ENCODE results near the gene TENM4. TPM values are rescaled to one million over a fixed set of nuclear protein-coding genes. Genes with fewer than 3 reads are reported as not detected.

TENM4 gene
- total and polyA plus RNA-seq, 2 of the 13 experiments (the other 11 are each of a cell fraction or from before 2014, with no cell fraction given): not detected

GRCh38 chr11:79265756-79266322, 175.0 kb downstream of the TENM4 start (continued):
- no peak for TF ChIP-seq ZSCAN25 (CRISPR knock-in tag; IDR thresholded peaks at IDR 0.05)

DNA sequence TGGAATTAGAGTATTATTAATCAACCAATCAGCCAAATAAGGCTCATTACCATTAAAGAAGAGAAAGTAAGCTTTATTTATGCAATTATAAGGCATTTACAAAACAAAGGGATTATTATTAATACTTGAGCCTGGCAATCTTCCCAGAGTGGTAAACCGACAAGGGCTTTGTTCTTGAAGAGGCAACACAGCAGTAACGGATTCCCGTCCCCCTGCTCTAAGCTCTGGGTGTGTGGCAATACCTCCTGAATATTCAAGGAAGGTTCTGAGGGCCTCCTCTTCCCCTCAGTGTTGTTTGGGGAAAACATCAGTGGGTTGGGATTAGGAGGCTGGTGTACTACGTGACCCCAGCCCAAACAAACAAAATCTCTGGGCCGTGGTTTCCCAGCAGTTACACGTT, 176.5 kb downstream of the TENM4 start:
- Histone ChIP-seq H3K9ac (ENCODE audit: insufficient read depth, low read depth, low read length) (no peak overlapping the region), H2AFZ (ENCODE audit: low read length) (no peak overlapping the region), H3K4me1 (ENCODE audit: insufficient read depth, low read length) (no peaks in the 10 kb centered on the region), H3K27me3 (ENCODE audit: control insufficient read depth in 1 of 2, insufficient read depth in 2 of 2, low read length in 2 of 2) (peaks cover 0 to 11% of the 10 kb centered on the region in 2 experiments; a peak in 2 of 5 replicates), H3K36me3 (replicated peaks in 1 of 2; ENCODE audit: control insufficient read depth in 1 of 2, insufficient read depth in 2 of 2, low read length in 2 of 2) (no peaks in the 10 kb centered on the region), H3K9me3 (ENCODE audit: low read length) (no peaks in the 10 kb centered on the region), H3K4me3 (replicated peaks in 1 of 3; ENCODE audit: insufficient read depth in 1 of 3, low read depth in 2 of 3, low read length in 3 of 3) (no peak overlapping the region), H3K4me2 (ENCODE audit: low read depth, low read length) (no peak overlapping the region), H4K20me1 (ENCODE audit: insufficient read depth, low read length) (no peaks in the 10 kb centered on the region), H3K27ac (ENCODE audit: extremely low read length, insufficient read depth, low read length) (no peak overlapping the region), H3K79me2 (ENCODE audit: insufficient read depth, low read length) (no peaks in the 10 kb centered on the region)
- no TSS peak for BruUV-seq (replicated peaks)
- intact Hi-C loops (cut with micrococcal nuclease; ENCODE audit: unreplicated experiment): no loop called here
- no peak for FAIRE-seq
- TF ChIP-seq ZNF441 (CRISPR knock-in tag; IDR thresholded peaks at IDR 0.05; ENCODE audit: borderline replicate concordance) (no peak), U2AF2 (IDR thresholded peaks at IDR 0.05; ENCODE audit: low read depth, low read length) (no peak), RBM22 (optimal IDR thresholded peaks at IDR 0.05; ENCODE audit: low read length) (no peak), HOXA9 (CRISPR knock-in tag; IDR thresholded peaks at IDR 0.05; ENCODE audit: borderline replicate concordance) (no peak), JUNB (CRISPR knock-in tag; IDR thresholded peaks at IDR 0.05; ENCODE audit: borderline replicate concordance) (no peak), ESRRA (CRISPR knock-in tag; IDR thresholded peaks at IDR 0.05; ENCODE audit: low read depth) (no peak), TCF7L2 (IDR thresholded peaks at IDR 0.05; ENCODE audit: low read depth, low read length) (no peak), ZNF501 (CRISPR knock-in tag; IDR thresholded peaks at IDR 0.05) (no peak), IKZF5 (CRISPR knock-in tag; IDR thresholded peaks at IDR 0.05) (no peak), SKI (IDR thresholded peaks at IDR 0.05; ENCODE audit: partially characterized antibody) (no peak), ZGPAT (CRISPR knock-in tag; IDR thresholded peaks at IDR 0.05) (no peak), TARDBP (CRISPR knock-in tag; IDR thresholded peaks at IDR 0.05) (no peak), WIZ (CRISPR knock-in tag; IDR thresholded peaks at IDR 0.05) (no peak)
- TF ChIP-seq, protein P1, sequence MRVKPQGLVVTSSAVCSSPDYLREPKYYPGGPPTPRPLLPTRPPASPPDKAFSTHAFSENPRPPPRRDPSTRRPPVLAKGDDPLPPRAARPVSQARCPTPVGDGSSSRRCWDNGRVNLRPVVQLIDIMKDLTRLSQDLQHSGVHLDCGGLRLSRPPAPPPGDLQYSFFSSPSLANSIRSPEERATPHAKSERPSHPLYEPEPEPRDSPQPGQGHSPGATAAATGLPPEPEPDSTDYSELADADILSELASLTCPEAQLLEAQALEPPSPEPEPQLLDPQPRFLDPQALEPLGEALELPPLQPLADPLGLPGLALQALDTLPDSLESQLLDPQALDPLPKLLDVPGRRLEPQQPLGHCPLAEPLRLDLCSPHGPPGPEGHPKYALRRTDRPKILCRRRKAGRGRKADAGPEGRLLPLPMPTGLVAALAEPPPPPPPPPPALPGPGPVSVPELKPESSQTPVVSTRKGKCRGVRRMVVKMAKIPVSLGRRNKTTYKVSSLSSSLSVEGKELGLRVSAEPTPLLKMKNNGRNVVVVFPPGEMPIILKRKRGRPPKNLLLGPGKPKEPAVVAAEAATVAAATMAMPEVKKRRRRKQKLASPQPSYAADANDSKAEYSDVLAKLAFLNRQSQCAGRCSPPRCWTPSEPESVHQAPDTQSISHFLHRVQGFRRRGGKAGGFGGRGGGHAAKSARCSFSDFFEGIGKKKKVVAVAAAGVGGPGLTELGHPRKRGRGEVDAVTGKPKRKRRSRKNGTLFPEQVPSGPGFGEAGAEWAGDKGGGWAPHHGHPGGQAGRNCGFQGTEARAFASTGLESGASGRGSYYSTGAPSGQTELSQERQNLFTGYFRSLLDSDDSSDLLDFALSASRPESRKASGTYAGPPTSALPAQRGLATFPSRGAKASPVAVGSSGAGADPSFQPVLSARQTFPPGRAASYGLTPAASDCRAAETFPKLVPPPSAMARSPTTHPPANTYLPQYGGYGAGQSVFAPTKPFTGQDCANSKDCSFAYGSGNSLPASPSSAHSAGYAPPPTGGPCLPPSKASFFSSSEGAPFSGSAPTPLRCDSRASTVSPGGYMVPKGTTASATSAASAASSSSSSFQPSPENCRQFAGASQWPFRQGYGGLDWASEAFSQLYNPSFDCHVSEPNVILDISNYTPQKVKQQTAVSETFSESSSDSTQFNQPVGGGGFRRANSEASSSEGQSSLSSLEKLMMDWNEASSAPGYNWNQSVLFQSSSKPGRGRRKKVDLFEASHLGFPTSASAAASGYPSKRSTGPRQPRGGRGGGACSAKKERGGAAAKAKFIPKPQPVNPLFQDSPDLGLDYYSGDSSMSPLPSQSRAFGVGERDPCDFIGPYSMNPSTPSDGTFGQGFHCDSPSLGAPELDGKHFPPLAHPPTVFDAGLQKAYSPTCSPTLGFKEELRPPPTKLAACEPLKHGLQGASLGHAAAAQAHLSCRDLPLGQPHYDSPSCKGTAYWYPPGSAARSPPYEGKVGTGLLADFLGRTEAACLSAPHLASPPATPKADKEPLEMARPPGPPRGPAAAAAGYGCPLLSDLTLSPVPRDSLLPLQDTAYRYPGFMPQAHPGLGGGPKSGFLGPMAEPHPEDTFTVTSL (CRISPR knock-in tag; IDR thresholded peaks at IDR 0.05; ENCODE audit: borderline replicate concordance): no peak
- no peak for ATAC-seq
- ChIA-PET POLR2A (no interaction called here), CTCF (ENCODE audit: low intra/inter-chr PET ratio, low total read pairs) (no interaction called here)
- in situ Hi-C loops (cut with HindIII; ENCODE audit: extremely low pct_ligation_motif_present, low pct_unique_long_range_greater_than_20kb): no loop called here
- DNase-seq (ENCODE audit: low spot score): no peak
- 11% methylated on average over 6 of the region's 6 CpGs for WGBS (ENCODE audit: low lambda C conversion rate)

All from HepG2 (cell line).